ENCODE data around the gene HSD17B8. TPM values are rescaled to one million over a fixed set of nuclear protein-coding genes. Genes with fewer than 3 reads are reported as not detected.

HSD17B8 gene
- total RNA-seq, 1 experiment from 2014 or later: 4.2 TPM

GRCh38 chr6:33164176-33164575, 40.3 kb upstream of the HSD17B8 start:
- no peaks in the 10 kb centered on the region for H3K27me3 ChIP-seq (ENCODE audit: low read length)
- ChIA-PET POLR2A (ENCODE audit: unreplicated experiment) (no interaction called here), CTCF (no interaction called here)
- BruUV-seq (replicated peaks): no TSS peak
- no peaks in the 10 kb centered on the region for H4K20me1 ChIP-seq (ENCODE audit: low read length)
- H3K9ac ChIP-seq (ENCODE audit: low read length): no peak overlapping the region
- intact Hi-C loops (cut with micrococcal nuclease): loop anchor here (5.0 kb wide), 1 partner anchor 33 kb away; no protein-coding TSS in a partner anchor
- H3K36me3 ChIP-seq (ENCODE audit: low read depth, low read length): no peaks in the 10 kb centered on the region
- H3K4me3 ChIP-seq (ENCODE audit: low read length): no peak overlapping the region
- no peak for DNase-seq
- TF ChIP-seq CTCF (conservative IDR thresholded peaks at IDR 0.05; ENCODE audit: low read depth, low read length) (no peak), EZH2phosphoT487 (IDR thresholded peaks at IDR 0.05; ENCODE audit: borderline replicate concordance, low read length) (no peak), EZH2 (IDR thresholded peaks at IDR 0.05; ENCODE audit: low read length, unreplicated experiment) (no peak)
- H3K27ac ChIP-seq (ENCODE audit: low read length): no peak overlapping the region
- no peaks in the 10 kb centered on the region for H3K79me2 ChIP-seq (ENCODE audit: low read length)
- H3K9me3 ChIP-seq (ENCODE audit: low read length): no peaks in the 10 kb centered on the region
- peaks cover 18% of the 10 kb centered on the region for H3K4me1 ChIP-seq (ENCODE audit: insufficient read depth, low read length)
- H2AFZ ChIP-seq (ENCODE audit: low read length): no peak overlapping the region
- no peak for ATAC-seq
- H3K4me2 ChIP-seq (ENCODE audit: low read length): no peak overlapping the region
- H3F3A ChIP-seq (ENCODE audit: low read length, unreplicated experiment): no peaks in the 10 kb centered on the region
- no peaks in the 10 kb centered on the region for H3K9me2 ChIP-seq (replicated peaks; ENCODE audit: low read length)

- no TSS peak for BruUV-seq (replicated peaks)
- intact Hi-C loops (cut with micrococcal nuclease): loop anchor here (5.0 kb wide), 1 partner anchor 32 kb away; no protein-coding TSS in a partner anchor
- DNase-seq: no peak
- H3K4me3 ChIP-seq (ENCODE audit: low read length): no peak overlapping the region
- no peak overlapping the region for H3K27ac ChIP-seq (ENCODE audit: low read length)
- no peak overlapping the region for H3K9ac ChIP-seq (ENCODE audit: low read length)
- H3K9me3 ChIP-seq (ENCODE audit: low read length): no peaks in the 10 kb centered on the region
- H3F3A ChIP-seq (ENCODE audit: low read length, unreplicated experiment): no peaks in the 10 kb centered on the region
- H4K20me1 ChIP-seq (ENCODE audit: low read length): no peaks in the 10 kb centered on the region
- no peaks in the 10 kb centered on the region for H3K79me2 ChIP-seq (ENCODE audit: low read length)
- no peaks in the 10 kb centered on the region for H3K9me2 ChIP-seq (replicated peaks; ENCODE audit: low read length)
- ChIA-PET CTCF (no interaction called here), POLR2A (ENCODE audit: unreplicated experiment) (no interaction called here)
- no peaks in the 10 kb centered on the region for H3K36me3 ChIP-seq (ENCODE audit: low read depth, low read length)
- no peak for ATAC-seq
- no peak overlapping the region for H2AFZ ChIP-seq (ENCODE audit: low read length)
- H3K4me1 ChIP-seq (ENCODE audit: insufficient read depth, low read length): peaks cover 18% of the 10 kb centered on the region
- TF ChIP-seq EZH2phosphoT487 (IDR thresholded peaks at IDR 0.05; ENCODE audit: borderline replicate concordance, low read length) (no peak), CTCF (conservative IDR thresholded peaks at IDR 0.05; ENCODE audit: low read depth, low read length) (no peak), EZH2 (IDR thresholded peaks at IDR 0.05; ENCODE audit: low read length, unreplicated experiment) (no peak)
- H3K27me3 ChIP-seq (ENCODE audit: low read length): no peaks in the 10 kb centered on the region
- H3K4me2 ChIP-seq (ENCODE audit: low read length): no peak overlapping the region
Observed at GRCh38 chr6:33164665-33165373, 39.6 kb upstream of the HSD17B8 start.

GRCh38 chr6:33165581-33166258, 38.7 kb upstream of the HSD17B8 start:
- H3K9ac ChIP-seq (ENCODE audit: low read length): no peak overlapping the region
- no peak overlapping the region for H3K27ac ChIP-seq (ENCODE audit: low read length)
- ATAC-seq: no peak
- H3K79me2 ChIP-seq (ENCODE audit: low read length): no peaks in the 10 kb centered on the region
- ChIA-PET CTCF (no interaction called here), POLR2A (ENCODE audit: unreplicated experiment) (no interaction called here)
- H3K4me3 ChIP-seq (ENCODE audit: low read length): no peak overlapping the region
- peaks cover 14% of the 10 kb centered on the region for H3K4me1 ChIP-seq (ENCODE audit: insufficient read depth, low read length)
- BruUV-seq (replicated peaks): no TSS peak
- H3F3A ChIP-seq (ENCODE audit: low read length, unreplicated experiment): no peaks in the 10 kb centered on the region
- no peak for TF ChIP-seq EZH2phosphoT487 (IDR thresholded peaks at IDR 0.05; ENCODE audit: borderline replicate concordance, low read length)
- TF ChIP-seq CTCF (conservative IDR thresholded peaks at IDR 0.05; ENCODE audit: low read depth, low read length): no peak
- no peak for TF ChIP-seq EZH2 (IDR thresholded peaks at IDR 0.05; ENCODE audit: low read length, unreplicated experiment)
- no peak overlapping the region for H3K4me2 ChIP-seq (ENCODE audit: low read length)
- DNase-seq: no peak
- H3K9me3 ChIP-seq (ENCODE audit: low read length): no peaks in the 10 kb centered on the region
- no peaks in the 10 kb centered on the region for H3K36me3 ChIP-seq (ENCODE audit: low read depth, low read length)
- no peaks in the 10 kb centered on the region for H3K27me3 ChIP-seq (ENCODE audit: low read length)
- H2AFZ ChIP-seq (ENCODE audit: low read length): no peak overlapping the region
- intact Hi-C loops (cut with micrococcal nuclease): no loop called here
- no peaks in the 10 kb centered on the region for H4K20me1 ChIP-seq (ENCODE audit: low read length)
- H3K9me2 ChIP-seq (replicated peaks; ENCODE audit: low read length): no peaks in the 10 kb centered on the region

Measured in PC-3 (cell line).